HepG2 (cell line): ENCODE data around the gene ATP7B. TPM values are rescaled to one million over a fixed set of nuclear protein-coding genes. Genes with fewer than 3 reads are reported as not detected.

Experiments used
- DNMT1 ChIP-seq: sonication (generic); formaldehyde crosslinking; IDR thresholded peaks from 2 replicates; pipeline ENCODE4 v1.5.1; 2020; ENCODE audit warnings: mild to moderate bottlenecking, missing genetic modification reagents
- DNMT3B ChIP-seq: conservative IDR thresholded peaks from 2 replicates; pipeline ENCODE4 v1.6.1; 2016; ENCODE audit warnings: missing biosample characterization, control low read depth
- KAT2B ChIP-seq: fragments of 150-350 bp; IDR thresholded peaks from 2 replicates; pipeline ENCODE4 v1.6.1; 2014; ENCODE audit warnings: low read depth, low read length, borderline replicate concordance
- KDM5B ChIP-seq: sonication (generic); formaldehyde crosslinking; IDR thresholded peaks from 2 replicates; pipeline ENCODE4 v1.4.0; 2020; ENCODE audit warnings: missing genetic modification reagents, mild to moderate bottlenecking, borderline replicate concordance
- MAFF ChIP-seq: IDR thresholded peaks from 2 replicates; pipeline ENCODE4 v1.6.1; 2011; ENCODE audit warnings: low read depth, low read length, improper control_type of control experiment
- MED8 ChIP-seq: sonication (generic); formaldehyde crosslinking; IDR thresholded peaks from 2 replicates; pipeline ENCODE4 v1.8.1; 2023; ENCODE audit warnings: mild to moderate bottlenecking, missing genetic modification reagents; ENCODE audit not compliant: insufficient replicate concordance
- MTF1 ChIP-seq: sonication (generic); formaldehyde crosslinking; IDR thresholded peaks from 2 replicates; pipeline ENCODE4 v1.5.0; 2020; ENCODE audit warnings: missing genetic modification reagents
- NR1H2 ChIP-seq: sonication (generic); formaldehyde crosslinking; IDR thresholded peaks from 2 replicates; pipeline ENCODE4 v1.8.1; 2022; ENCODE audit warnings: low read depth, missing genetic modification reagents, borderline replicate concordance
- SCMH1 ChIP-seq: sonication (generic); formaldehyde crosslinking; IDR thresholded peaks from 2 replicates; pipeline ENCODE4 v1.9.0; 2021; ENCODE audit warnings: missing genetic modification reagents, mild to moderate bottlenecking, borderline replicate concordance
- SKIL ChIP-seq: sonication (generic); formaldehyde crosslinking; IDR thresholded peaks from 2 replicates; pipeline ENCODE4 v1.8.0; 2022; ENCODE audit warnings: missing genetic modification reagents, mild to moderate bottlenecking, moderate library complexity, borderline replicate concordance
- SMARCE1 ChIP-seq: fragments of 450-650 bp; IDR thresholded peaks from 2 replicates; pipeline ENCODE4 v1.6.1; 2017; ENCODE audit warnings: borderline replicate concordance
- THAP11 ChIP-seq: IDR thresholded peaks from 2 replicates; pipeline ENCODE4 v1.6.1; 2016; ENCODE audit warnings: missing biosample characterization, missing genetic modification reagents
- TRIM24 ChIP-seq: sonication (generic); formaldehyde crosslinking; IDR thresholded peaks from 2 replicates; pipeline ENCODE4 v1.8.0; 2022; ENCODE audit warnings: mild to moderate bottlenecking, missing genetic modification reagents
- YEATS4 ChIP-seq: sonication (generic); formaldehyde crosslinking; IDR thresholded peaks from 2 replicates; pipeline ENCODE4 v1.4.0; 2020; ENCODE audit warnings: missing genetic modification reagents, borderline replicate concordance
- YY1 ChIP-seq: IDR thresholded peaks from 2 replicates; pipeline ENCODE4 v1.6.1; 2011; ENCODE audit warnings: low read length, low read depth, moderate library complexity, mild to moderate bottlenecking; ENCODE audit not compliant: insufficient read depth, insufficient replicate concordance
- ZFP37 ChIP-seq: sonication (generic); formaldehyde crosslinking; IDR thresholded peaks from 2 replicates; pipeline ENCODE4 v1.4.0; 2020; ENCODE audit warnings: missing genetic modification reagents, borderline replicate concordance
- ZNF557 ChIP-seq: sonication (generic); formaldehyde crosslinking; IDR thresholded peaks from 2 replicates; pipeline ENCODE4 v1.4.0; 2020; ENCODE audit warnings: missing genetic modification reagents
- ZNF589 ChIP-seq: sonication (generic); formaldehyde crosslinking; conservative IDR thresholded peaks from 2 replicates; pipeline ENCODE4 v1.8.0; 2022; ENCODE audit warnings: mild to moderate bottlenecking, moderate library complexity, missing genetic modification reagents
- ZNF614 ChIP-seq: IDR thresholded peaks from 2 replicates; pipeline ENCODE4 v1.6.1; 2018; ENCODE audit warnings: missing biosample characterization, missing genetic modification reagents, inconsistent platforms, borderline replicate concordance
- ZNF639 ChIP-seq: conservative IDR thresholded peaks from 2 replicates; pipeline ENCODE4 v1.6.1; 2018; ENCODE audit warnings: missing genetic modification reagents
- ZNF674 ChIP-seq: sonication (generic); formaldehyde crosslinking; IDR thresholded peaks from 2 replicates; pipeline ENCODE4 v1.5.0; 2020; ENCODE audit warnings: low read depth, mild to moderate bottlenecking, missing genetic modification reagents
- ZNF710 ChIP-seq: sonication (generic); formaldehyde crosslinking; IDR thresholded peaks from 2 replicates; pipeline ENCODE4 v1.5.0; 2020; ENCODE audit warnings: mild to moderate bottlenecking, missing genetic modification reagents, borderline replicate concordance
- ZNF792 ChIP-seq: IDR thresholded peaks from 2 replicates; pipeline ENCODE4 v1.6.1; 2016
- ZNF800 ChIP-seq: sonication (generic); formaldehyde crosslinking; IDR thresholded peaks from 2 replicates; pipeline ENCODE4 v1.4.0; 2020; ENCODE audit warnings: missing genetic modification reagents
- polyA plus RNA-seq, 8 experiments: library from polyadenylated mRNA; depleted of rRNA in 3 of 8; stranded (reverse) in 7 of 8; unstranded in 1 of 8; fragments of >200 nt; fragmentation: Illumina TruSeq in 4 of 8; extraction: Trizol in 4 of 8; gene quantifications; 2 replicates each; pipeline versions ENCODE4 v1.2.1 to v1.2.3, GENCODE V29; 2011 to 2016; ENCODE audit warnings: low read depth in 4 of 8, missing spikeins in 1 of 8, mixed read lengths in 1 of 8; ENCODE audit not compliant: insufficient read depth in 1 of 8
- total RNA-seq, 5 experiments: library from RNA; depleted of rRNA; stranded (reverse); fragments of >200 nt; fragmentation: Illumina TruSeq; extraction: Trizol; gene quantifications; 2 replicates each; pipeline ENCODE4 v1.2.3, GENCODE V29; 2016; ENCODE audit warnings: low read depth in 1 of 5

ATP7B gene
- total and polyA plus RNA-seq, 2 of the 13 experiments (the other 11 are each of a cell fraction or from before 2014, with no cell fraction given): 31.8 to 57.4 TPM

GRCh38 chr13:51997641-51998330 lies 13.5 kb downstream of the ATP7B start (continued):
- peak; percentile 21; the same call in 1 of the 2 replicates for TF ChIP-seq ZNF800 (CRISPR knock-in tag)
- TF ChIP-seq ZNF674 (CRISPR knock-in tag): no peak
- peak; percentile 35; the same call in 1 of the 2 replicates for TF ChIP-seq KDM5B (CRISPR knock-in tag)
- no peak for TF ChIP-seq ZNF557
- TF ChIP-seq DNMT3B (CRISPR knock-in tag): no peak
- TF ChIP-seq ZNF710 (CRISPR knock-in tag): peak; percentile 70; the same call in 1 of the 2 replicates
- peak; percentile 44 for TF ChIP-seq THAP11 (CRISPR knock-in tag)
- no peak for TF ChIP-seq ZNF589 (CRISPR knock-in tag)
- peak; percentile 57; the same call in 1 of the 2 replicates for TF ChIP-seq SKIL (CRISPR knock-in tag)
- no peak for TF ChIP-seq TRIM24 (CRISPR knock-in tag)
- peak; percentile 68; the same call in 1 of the 2 replicates for TF ChIP-seq ZNF792 (CRISPR knock-in tag)
- TF ChIP-seq MTF1 (CRISPR knock-in tag): no peak
- no peak for TF ChIP-seq YEATS4 (CRISPR knock-in tag)
- no peak for TF ChIP-seq DNMT1 (CRISPR knock-in tag)
- TF ChIP-seq SCMH1 (CRISPR knock-in tag): no peak
- no peak for TF ChIP-seq KAT2B
- TF ChIP-seq MED8: no peak
- no peak for TF ChIP-seq NR1H2
- TF ChIP-seq YY1: no peak
- TF ChIP-seq ZNF614 (CRISPR knock-in tag): peak; percentile 47; the same call in 1 of the 2 replicates
- no peak for TF ChIP-seq ZNF639 (CRISPR knock-in tag)
- no peak for TF ChIP-seq MAFF
- no peak for TF ChIP-seq ZFP37 (CRISPR knock-in tag)
- no peak for TF ChIP-seq SMARCE1
